LNCaP clone FGC (cell line): ENCODE data around the gene CRABP2.

Experiments
- DNase-seq: peaks from one replicate; pipeline ENCODE4 v3.0.0-alpha.2; 2011; ENCODE audit warnings: low read depth
- H3K4me3 ChIP-seq: 2 replicates; pipeline ENCODE4 v1.5.1; 2011; ENCODE audit warnings: mild to moderate bottlenecking, low read depth, low read length, control low read depth
- CTCF ChIP-seq: IDR thresholded peaks from 2 replicates; pipeline ENCODE4 v1.5.1; 2012; ENCODE audit warnings: mild to moderate bottlenecking; ENCODE audit not compliant: control insufficient read depth, insufficient read depth; ENCODE audit errors: extremely low read depth

CRABP2 gene

GRCh38 chr1:156705321-156705917 lies at the start of gene CRABP2:
Gene CRABP2 (minus strand): TSS chr1:156705583. CDS start chr1:156705446, 137 bp downstream.
- H3K4me3 ChIP-seq = peak within 1 kb of the TSS; percentile 38
- no peak for TF ChIP-seq CTCF
- no peak for DNase-seq

GRCh38 chr1:156754219-156754618 lies 48.8 kb upstream of the CRABP2 start:
- DNase-seq = no peak
- no peak for TF ChIP-seq CTCF
- H3K4me3 ChIP-seq = no peak overlapping the region

GRCh38 chr1:156752843-156753482 lies 47.6 kb upstream of the CRABP2 start:
- DNase-seq = no peak
- TF ChIP-seq CTCF = no peak
- H3K4me3 ChIP-seq = peak overlapping the region; percentile 63

- peak; percentile 88 for DNase-seq
- peak overlapping the region; percentile 63 for H3K4me3 ChIP-seq
- TF ChIP-seq CTCF = no peak
Observed at GRCh38 chr1:156751757-156752481, 46.5 kb upstream of the CRABP2 start.

GRCh38 chr1:156751451-156751756 lies 46.0 kb upstream of the CRABP2 start, which contains the start of gene HDGF:
Gene HDGF (minus strand): TSS chr1:156751675. CDS start chr1:156751429, 246 bp downstream.
- DNase-seq = no peak
- peak within 1 kb of the TSS; percentile 63 for H3K4me3 ChIP-seq
- TF ChIP-seq CTCF = no peak

- no peak for DNase-seq
- no peak for TF ChIP-seq CTCF
- peak overlapping the region; percentile 63 for H3K4me3 ChIP-seq
Observed at GRCh38 chr1:156750711-156751450, 45.5 kb upstream of the CRABP2 start.
